AG20443 (cell line): ENCODE measurements around the gene CSF2RB.
A peak's percentile ranks its signal among the peaks of the same experiment; 100 is the strongest.

ENCODE experiments used
- DNase-seq: peaks from one replicate; pipeline ENCODE4 v3.0.0; 2012; ENCODE audit warnings: low spot score, mixed read lengths

CSF2RB gene

DNA sequence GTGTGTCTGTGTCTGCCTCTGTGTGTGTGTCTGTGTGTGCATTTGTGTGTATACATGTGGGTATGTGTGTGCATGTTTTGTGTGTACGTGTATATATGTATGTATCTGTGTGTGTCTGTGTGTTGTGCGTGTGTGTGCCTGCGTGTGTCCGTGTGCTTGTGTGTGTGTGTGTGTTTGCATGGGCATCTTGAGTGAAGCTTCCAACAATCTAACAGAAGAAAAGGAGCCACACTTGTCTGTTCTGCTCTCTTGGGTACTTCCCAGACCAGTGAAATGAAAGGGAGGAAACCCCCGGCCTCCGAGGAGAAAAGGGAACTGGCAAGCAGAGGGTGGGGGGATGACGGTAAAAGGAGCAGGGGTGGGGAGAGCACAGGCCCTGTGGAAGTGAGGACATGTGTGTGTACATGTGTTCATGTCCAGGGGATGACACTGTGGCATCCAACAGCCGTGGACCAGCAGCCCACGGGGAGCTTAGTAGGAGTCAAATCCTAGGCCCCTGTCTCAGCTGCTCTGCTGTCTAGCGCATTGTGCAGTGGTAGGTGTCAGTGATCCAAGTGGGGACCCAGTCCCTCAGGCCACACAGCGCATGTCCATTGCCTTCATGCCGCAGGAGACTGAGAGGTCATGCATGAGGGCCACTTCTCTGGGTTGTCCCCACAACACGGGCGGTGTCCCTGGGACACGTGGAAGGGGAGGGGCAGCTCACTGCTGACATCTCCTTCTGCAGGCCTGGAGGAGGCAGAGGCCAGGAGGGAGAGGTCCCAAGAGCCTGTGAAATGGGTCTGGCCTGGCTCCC, 8.1 kb downstream of the CSF2RB start:
- no peak for DNase-seq

DNA sequence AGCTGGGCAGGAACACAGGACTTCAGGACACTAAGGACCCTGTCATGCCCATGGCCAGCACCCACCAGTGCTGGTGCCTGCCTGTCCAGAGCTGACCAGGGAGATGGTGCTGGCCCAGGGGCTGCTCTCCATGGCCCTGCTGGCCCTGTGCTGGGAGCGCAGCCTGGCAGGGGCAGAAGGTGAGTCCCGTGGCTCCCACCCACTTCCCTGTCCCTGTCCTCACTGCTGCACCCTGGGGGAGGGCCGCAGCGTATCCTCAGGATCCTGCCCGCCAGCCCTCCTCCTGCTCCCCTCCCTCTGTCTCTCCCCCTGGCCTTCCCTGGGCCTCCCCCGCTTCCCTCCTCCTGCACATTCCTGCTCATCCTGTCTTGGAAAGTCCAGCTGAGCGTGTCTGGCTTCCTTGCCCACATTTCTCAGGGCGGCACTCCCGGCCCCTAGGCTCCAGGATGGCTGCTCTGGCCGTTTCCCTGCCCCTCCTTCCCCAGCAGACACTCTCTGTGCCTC, 8.7 kb downstream of the CSF2RB start:
- DNase-seq: peak; percentile 50

DNA sequence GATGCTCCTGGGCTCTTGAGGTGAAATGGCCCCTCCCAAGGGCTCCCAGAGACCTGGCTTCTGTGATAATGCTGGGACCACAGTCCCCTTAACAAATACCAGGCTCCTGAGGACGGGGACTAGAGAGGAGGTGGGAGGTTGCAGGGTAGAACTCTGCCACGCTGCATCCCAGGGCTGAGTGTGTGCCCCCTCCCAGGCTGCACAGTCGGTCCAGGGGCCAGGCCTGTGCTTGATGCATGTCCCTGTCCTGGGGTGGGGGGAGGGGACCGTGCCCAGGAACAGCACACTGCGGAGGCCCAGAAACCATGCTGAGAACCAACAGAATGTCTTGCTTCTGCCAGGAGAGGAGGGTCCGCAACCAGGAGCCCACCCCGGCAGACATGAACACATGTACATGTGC, 9.3 kb downstream of the CSF2RB start:
- DNase-seq: no peak

DNA sequence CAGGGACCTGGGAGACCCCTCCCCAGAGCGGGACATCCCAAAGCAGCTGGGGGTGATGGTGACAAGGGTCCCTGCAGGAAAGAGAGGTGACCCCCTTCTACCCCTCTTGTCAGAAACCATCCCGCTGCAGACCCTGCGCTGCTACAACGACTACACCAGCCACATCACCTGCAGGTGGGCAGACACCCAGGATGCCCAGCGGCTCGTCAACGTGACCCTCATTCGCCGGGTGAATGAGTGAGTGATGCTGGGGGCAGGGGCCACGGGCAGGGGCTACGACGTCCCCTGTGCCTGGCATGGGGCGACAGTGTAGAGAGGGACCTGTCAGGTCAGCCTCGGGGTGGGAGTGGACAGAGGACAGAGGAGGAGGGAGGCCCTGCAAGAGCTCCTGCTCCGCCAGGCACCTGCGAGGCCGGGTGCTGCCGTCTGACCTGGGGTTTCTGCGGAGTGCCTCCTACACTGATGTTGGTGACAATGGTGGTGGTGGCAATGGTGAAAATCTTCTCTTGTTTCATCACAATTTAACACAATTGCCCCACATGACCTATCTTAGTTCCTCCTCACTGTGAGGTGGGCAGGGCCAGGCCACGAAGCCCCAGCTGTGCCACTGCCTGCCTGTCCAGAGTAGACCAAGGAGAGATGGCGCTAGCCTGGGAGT, 9.8 kb downstream of the CSF2RB start:
- DNase-seq: no peak

DNA sequence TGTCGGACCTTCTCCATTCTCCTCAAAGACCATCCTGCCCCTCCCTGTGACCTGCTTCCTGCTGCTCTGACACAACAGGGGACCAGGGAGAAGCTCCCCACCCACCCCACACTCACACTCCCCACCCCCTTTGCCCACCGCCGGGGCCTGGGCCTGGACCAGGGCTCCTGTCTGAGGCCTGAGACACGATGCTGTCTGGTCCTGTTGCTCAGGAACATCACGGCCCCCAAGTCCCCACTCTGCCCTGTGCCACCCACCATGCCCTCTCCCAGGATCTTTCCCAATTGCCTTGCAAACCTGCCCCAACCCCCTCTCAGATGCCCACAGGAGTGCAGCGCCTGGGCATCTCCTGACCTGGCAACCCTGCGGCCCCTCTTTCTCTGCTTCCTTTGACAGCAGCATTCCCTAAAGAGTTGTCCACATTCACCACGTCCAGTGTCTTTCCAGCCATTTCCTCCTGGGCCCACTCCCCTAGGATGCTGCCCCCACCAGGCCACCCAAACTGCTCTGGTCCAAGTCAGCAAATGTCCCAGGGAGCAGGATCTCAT, 10.8 kb downstream of the CSF2RB start:
- DNase-seq: no peak

DNA sequence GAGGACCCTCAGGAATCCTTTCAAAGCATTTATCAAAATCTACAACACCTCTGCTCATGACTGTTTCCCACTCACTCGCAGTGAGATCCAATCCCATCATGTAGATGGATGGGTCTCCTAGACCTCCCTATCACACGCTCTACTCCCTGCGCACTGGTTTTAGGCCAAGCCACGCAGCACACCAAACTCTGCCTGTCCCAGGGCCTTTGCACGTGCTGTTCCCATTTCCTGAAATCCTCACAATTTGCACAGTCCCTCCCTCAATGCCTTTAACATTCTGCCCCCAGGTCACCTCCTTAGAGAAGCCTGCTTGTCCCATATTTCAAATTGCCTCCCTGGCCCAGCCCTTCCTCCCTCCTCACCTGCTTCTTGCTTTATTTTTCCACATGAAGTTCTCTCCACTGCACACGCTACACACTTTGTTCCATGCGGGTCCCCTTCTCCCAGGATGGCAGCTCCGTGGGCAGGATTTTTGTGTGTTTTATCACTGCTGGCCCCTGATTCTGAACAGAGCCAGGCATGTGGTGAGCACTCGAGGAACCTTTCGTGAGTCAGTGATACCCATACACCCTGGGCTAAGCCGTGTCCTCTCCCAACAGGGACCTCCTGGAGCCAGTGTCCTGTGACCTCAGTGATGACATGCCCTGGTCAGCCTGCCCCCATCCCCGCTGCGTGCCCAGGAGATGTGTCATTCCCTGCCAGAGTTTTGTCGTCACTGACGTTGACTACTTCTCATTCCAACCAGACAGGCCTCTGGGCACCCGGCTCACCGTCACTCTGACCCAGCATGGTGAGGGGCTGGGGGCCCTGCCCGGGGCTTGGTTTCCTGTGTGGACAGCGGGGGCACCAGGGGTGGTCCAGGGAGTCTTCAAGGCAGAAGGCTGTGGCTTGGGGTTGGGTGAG, 12.2 kb downstream of the CSF2RB start:
- peak; percentile 65 for DNase-seq

DNA sequence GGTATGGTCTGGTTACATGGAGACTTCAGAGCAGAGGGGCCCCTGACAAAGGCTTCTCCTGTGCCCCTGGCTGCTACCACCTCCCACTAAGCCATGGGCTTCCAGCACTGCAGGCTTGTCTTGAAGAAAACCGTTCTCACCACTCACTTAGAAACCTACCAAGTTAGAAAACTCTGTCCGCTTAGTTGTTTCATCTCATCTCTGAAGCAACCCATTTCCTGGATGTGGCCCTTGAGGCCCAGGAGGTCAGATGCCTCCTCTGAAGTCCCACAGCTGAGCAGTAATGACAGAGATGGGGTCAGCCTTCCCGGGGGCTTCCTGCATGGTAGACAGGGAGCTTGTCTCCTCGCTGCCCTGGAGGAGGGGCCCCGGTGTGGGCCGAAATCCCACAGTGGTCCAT, 12.9 kb downstream of the CSF2RB start:
- DNase-seq: no peak

DNA sequence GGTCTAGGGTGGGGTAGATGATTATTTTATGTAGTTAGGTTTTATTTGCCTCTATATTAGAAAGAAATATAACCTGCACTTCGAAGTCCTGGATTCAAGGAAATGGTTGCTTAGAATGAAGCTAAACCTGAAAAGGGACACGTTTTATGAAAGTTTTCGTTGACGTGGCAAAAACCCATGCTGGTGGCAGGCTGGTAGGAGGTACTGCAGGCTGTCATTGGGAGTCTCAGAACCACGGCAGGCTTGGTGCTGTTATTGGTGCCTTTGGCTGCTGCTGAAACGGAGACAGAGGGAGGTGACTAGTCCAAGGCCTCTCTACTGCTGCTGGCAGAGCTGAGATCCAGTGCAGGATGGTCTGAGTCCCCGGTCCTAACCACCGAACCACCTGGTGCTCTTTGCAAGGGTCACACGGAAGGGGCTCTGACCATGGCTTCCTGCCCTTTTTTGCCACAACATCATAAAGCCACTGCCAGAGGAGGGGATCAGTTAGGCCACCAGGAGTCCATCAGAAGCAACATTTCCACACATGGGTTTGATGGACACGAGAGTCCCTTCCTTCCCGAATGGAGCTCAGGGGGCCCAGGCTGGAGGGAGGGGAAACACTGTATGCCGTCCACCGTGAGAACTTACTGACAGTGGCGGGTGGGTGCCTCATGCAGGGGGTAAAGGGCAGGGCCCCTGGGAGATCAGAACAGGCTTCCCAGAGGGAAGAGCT, 13.4 kb downstream of the CSF2RB start:
- no peak for DNase-seq

DNA sequence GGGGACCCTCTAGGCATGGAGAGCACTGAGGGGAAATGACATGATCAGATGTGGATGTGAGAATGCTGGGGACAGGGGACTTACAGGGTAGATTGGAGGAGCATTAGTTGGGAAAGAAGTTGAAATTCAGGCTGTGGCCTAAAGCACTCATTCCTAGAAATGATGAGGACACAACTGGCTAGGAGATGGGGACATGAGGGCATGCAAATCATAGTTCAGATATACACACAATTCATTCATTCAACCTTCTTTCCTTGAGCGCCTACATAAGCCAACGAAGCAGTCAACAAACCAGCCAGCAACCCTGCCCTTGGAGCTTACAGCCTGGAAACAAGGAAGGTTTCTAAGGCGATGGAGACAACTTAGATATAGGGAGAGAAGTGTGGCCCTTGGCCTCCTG, 14.2 kb downstream of the CSF2RB start:
- DNase-seq: no peak

DNA sequence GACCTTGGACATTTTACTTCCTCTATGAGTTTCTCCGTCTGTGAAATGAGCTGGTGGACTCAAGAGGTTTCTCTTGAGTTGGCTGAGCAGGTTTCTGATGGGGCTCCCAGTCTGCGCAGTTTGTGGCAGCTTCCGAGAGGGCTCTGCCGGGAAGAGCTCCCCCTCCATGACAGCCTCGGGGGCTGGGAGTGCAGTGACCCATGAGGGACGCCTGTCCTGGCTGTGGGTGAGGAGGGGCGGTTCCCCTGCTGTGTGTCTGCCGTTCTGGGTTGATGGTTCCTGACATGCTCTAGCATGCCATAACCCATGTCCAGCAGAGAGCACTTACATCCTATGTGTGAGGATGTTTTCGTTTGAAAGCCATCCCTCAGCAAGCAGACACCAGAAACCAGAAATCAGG, 14.8 kb downstream of the CSF2RB start:
- no peak for DNase-seq

DNA sequence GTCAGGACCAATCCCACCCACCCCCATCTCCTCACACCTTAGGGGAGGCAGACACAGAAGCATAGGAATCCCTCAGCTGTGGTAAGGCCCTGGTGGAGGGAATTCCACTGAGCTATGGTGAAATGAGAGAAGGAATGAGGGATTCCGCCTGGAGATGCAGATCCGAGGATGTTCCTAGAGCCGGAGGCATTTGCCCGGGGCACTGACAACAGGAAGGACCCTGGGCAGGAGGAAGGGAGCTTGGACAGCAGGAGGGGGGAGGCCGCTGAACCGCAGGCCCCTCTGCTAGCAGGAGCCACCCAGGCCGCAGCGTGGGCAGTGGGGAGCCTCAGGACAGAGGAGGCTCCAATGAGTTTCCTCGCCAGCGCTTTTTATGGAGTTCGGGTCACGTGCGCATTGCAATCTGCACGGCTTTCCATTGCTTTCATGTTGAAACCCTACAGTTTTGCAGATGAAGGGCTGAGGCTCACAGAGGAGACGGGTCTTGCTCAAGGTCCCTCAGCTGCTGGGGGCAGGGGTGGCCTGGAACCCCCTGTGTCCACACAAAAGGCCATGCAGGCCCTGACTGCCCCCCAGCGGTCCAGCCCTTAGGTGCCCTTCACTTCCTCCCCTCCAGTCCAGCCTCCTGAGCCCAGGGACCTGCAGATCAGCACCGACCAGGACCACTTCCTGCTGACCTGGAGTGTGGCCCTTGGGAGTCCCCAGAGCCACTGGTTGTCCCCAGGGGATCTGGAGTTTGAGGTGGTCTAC, 15.5 kb downstream of the CSF2RB start:
- no peak for DNase-seq

DNA sequence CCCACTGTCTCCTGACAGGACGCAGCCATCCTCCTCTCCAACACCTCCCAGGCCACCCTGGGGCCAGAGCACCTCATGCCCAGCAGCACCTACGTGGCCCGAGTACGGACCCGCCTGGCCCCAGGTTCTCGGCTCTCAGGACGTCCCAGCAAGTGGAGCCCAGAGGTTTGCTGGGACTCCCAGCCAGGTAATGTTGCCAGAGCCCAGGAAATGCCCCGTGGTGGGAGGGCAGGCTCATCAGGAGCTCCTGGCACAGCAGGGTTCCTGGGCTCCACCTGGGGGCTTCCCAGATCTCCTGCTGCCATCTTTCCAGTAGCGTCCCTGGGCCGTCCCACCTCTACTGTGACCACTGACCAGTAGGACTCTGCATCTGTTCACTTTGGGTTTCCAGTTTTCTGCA, 16.2 kb downstream of the CSF2RB start:
- DNase-seq: no peak

DNA sequence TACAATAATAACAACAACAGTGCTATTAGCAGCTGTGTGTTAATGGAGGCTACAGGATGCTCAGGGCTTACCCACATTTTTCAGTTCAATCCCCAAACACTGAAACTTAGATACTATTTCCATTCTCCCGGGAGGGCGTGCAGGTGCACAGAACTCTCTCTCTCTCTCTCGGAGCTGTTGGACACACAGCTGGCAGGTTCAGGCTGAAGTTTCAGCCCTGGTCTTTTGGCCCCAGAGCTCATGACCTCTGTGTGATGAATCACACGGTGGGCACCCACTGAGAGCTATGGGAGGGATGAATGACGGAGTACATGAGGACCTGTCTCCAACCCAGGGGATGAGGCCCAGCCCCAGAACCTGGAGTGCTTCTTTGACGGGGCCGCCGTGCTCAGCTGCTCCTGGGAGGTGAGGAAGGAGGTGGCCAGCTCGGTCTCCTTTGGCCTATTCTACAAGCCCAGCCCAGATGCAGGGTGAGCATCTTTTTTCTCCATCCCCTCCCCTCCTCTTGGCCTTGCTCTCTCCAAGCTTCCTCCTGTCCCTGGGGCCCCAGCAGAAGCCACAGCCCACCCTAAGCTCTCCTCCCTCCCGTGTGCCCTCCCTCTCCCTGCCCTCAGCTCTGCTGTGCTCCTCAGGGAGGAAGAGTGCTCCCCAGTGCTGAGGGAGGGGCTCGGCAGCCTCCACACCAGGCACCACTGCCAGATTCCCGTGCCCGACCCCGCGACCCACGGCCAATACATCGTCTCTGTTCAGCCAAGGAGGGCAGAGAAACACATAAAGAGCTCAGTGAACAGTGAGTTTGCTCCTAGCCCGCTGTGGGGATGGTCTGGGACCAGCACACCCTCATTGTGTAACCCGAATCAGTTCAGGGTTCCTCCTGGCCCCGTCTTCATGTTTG, 16.9 kb downstream of the CSF2RB start:
- DNase-seq: no peak

DNA sequence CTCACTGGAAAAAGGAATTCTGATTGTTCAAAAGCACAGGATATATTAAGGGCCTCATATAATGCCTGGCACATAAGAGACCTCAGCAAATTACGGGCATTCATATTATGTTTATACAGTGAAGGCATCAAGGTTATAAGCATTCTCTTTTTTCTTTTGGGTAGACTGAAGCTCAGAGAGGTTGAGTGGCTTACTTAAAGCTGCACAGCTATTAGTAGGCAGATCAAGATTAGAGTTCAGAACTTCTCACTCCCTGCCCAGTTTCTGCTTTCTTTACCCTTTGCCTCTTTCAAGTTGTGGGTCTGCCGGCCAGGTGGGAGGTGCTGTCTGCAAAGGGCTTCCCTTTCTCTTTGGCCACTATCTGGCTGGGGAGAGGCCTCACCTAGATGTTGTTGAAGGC, 18.0 kb downstream of the CSF2RB start:
- no peak for DNase-seq

DNA sequence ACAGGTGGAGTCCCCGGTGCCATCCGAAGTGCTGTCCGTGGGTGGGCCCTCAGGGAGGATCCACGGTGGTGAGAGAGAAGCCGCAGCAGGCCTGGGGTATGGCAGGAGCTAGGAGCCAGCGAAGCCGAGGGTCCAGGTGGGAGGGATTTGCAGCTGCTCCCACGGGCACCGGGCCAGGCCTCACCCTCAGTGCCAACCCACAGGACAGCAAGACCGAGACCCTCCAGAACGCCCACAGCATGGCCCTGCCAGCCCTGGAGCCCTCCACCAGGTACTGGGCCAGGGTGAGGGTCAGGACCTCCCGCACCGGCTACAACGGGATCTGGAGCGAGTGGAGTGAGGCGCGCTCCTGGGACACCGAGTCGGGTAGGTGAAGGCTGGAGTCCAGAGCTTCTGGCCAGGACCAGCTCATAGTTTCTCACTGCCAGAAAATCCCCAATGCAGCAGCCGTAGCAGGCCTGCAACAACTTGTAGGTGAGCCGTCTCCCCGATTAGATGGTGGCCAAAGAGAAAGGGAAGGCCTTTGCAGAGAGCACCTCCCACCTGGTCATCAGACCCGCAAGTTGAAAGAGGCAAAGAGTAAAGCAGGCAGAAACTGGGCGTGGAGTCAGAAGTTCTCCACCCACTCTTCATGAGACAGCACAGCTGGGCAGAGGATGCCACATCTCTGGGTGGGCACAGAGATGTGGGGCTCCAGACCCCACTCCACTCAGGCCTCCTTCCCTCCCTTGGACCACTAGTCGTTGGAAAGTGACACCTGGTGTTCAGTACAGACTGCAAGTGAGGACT, 20.4 kb downstream of the CSF2RB start:
- peak; percentile 5 for DNase-seq

DNA sequence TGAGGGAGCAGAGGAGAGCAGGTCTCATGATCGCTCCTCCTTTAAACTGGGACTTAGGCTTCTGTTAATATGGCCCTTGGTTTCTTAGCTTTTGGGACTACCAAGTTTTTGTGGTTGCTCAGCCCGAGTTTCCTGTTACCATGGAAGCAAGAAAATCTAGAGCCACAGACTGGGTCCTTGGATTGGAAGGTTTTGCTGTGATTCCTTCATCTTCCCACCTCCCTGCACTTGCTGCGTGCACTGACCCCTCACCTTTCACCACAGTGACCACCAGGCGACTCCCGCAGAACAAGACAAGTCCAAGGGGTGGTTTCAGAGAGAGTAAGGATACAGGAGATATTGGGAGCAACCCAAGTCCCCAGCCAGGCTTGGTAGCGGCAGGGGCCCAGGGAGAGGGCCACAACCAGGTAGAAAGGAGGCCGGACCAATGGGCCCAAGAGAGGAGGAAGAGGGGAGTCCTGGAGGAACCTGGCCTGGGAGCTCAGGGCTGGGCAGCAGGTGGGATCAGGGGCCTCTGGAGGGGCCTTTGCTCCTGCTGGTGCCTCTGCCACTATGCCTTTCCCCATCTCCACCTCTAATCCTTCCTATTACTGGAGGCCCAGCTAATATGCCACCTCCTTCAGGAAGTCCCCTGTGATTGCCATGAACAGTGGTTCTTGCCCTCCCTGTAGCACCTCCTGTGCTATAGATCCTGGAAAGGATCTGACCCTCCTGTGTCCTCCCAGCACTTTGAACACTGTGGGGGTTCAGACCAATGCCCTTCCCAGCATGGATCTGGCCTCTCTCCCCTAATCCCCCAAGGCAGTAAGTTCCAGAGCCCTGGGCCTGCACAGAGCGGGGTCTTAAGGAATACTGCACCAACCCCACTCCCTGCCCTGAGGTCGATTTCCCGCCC, 21.2 kb downstream of the CSF2RB start:
- DNase-seq: peak; percentile 6

DNA sequence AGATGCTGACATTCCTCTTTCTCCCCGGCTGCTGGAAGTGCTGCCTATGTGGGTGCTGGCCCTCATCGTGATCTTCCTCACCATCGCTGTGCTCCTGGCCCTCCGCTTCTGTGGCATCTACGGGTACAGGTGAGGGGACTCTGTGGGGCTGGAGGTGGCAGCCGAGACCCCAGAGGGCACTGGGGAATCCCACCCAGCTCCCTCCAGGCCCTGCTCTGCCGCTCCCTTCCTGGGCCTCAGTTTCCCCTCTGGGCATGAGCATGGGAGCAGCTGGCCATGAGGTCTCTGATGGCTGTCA, 21.8 kb downstream of the CSF2RB start:
- no peak for DNase-seq

DNA sequence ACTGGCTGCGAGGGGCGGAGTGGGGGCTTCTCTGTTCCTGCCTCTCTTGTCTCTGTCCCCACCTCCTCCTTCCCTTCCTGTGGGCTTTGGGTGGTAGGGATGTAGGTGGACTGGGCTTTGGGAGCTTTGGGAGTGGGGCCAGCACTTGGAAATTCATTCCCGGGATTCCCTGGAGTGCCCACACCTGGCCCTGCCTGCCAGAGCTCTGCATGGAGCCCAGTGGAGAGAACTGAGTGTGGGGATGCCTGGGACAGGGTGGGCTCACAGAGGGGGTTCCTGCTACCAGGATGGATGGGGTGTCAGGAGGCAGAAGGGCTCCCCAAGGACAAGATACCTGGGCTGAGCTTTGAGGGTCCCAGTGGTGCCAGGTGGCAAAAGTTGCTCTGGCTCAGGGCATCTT, 22.3 kb downstream of the CSF2RB start:
- DNase-seq: no peak
